HG02678 (cell line): ENCODE measurements around the gene RARA.
"Not testable (repeated sequence)": the region's sequence is repeated elsewhere in the genome, so short reads cannot be mapped to it uniquely, and the experiment has no call there.

Source experiments
- ATAC-seq: cut with Tn5 transposase; IDR thresholded peaks from one replicate; pipeline ENCODE4 v1.9.1; 2021; ENCODE audit warnings: mild to moderate bottlenecking, moderate library complexity; ENCODE audit not compliant: unreplicated experiment

RARA gene

DNA sequence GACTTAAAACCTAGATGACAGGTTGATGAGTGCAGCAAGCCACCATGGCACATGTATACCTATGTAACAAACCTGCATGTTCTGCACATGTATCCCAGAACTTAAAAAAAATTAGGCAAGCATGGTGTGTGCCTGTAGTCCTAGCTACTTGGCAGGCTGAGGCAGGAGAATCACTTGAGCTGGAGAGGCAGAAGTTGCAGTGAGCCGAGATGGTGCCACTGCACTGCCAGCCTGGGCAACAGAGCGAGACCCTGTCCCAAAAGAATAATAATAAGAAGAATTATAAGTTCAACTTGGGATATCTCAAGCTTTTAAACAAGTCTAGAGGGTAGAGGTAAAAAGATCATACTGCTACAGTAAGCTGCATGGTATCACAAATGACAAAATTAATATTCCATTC lies 11.5 kb upstream of the RARA start:
- ATAC-seq = no peak

DNA sequence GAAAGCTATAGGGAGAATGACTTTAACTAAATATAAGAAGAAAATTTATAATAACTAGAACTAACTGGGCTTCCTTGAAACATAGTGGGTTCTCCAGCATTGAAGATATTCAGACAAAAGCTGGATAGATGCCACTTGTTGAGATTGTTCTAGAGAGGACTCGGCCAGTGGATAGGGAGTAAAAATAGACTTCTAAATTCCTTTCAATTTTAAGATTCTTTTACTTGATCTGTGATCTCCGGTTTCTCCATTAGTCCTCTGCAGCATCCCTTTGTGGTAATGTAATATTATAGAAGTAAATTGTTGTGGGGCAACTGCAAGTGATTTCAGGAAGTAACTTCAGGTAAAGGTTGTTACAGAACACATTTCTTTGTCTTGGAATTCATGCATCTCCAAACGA lies 10.3 kb upstream of the RARA start:
- ATAC-seq = no peak

DNA sequence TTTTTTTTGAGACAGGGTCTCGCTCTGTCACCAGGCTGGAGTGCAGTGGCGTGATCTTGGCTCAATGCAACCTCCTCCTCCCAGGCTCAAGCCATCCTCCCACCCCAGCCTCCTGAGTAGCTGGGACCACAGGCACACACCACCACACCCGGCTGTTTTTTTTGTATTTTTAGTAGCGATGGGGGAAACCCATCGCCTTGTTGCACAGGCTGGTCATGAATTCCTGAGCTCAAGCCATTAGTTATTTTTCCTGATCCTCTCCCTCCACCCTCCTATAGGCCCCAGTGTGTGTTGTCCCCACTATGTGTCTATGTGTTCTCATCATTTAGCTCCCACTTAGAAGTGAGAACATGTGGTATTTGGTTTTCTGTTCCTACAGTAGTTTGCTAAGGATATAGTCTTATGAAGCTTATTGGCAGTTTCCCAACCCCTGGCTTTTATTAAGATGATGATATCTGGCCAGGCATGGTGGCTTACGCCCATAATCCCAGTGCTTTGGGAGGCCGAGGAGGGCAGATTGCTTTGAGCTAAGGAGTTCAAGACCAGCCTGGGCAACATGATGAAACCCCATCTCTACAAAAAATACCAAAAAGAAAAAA lies 9.7 kb upstream of the RARA start:
- ATAC-seq = not testable (repeated sequence)

DNA sequence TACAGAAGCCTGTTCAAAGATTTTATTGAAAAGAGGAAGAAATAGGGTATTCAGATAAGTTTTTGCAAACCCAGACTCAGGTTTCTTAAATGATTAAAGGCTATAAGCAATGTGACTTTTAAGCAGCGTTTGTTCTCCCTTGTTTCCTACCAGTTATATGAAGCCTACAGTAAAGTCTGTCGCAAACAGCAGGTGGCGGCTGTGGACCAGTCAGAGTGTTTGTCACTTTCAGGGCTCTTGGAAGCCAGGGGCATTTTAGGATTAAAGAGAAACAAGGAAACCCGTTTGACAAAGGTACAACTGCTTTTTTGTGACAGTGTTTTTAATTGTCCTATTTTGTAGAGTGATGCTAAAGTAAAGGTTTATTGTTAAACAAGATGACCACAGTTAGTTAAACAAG lies 7.7 kb upstream of the RARA start:
- ATAC-seq = no peak

DNA sequence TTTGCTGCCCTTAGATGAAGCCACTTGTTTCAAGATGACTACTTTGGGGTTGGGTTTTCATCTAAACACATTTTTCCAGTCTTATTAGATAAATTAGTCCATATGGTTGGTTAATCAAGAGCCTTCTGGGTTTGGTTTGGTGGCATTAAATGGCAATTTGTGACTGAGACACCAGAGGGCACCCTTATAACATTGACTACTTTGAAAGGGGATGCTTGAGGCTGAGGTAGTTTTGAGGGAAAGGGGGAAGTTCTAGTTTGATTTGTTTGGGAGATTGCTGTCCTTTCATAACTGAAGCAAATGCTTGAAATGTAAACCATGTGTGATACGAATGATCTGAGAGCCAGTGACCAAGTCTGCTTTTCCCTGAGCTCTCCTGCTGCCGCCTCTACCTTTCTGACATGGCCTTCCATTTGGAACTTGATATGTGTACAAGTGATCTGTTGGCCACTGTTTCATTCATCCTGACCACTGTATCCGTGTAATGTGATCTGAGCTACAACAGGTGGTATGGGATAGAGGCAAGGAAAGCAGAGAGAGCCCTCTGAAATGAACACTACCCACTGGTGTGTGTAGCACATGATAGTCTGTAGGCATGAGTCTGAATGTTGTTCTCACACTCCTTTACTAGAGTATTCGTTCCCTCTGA lies 5.8 kb upstream of the RARA start:
- no peak for ATAC-seq

DNA sequence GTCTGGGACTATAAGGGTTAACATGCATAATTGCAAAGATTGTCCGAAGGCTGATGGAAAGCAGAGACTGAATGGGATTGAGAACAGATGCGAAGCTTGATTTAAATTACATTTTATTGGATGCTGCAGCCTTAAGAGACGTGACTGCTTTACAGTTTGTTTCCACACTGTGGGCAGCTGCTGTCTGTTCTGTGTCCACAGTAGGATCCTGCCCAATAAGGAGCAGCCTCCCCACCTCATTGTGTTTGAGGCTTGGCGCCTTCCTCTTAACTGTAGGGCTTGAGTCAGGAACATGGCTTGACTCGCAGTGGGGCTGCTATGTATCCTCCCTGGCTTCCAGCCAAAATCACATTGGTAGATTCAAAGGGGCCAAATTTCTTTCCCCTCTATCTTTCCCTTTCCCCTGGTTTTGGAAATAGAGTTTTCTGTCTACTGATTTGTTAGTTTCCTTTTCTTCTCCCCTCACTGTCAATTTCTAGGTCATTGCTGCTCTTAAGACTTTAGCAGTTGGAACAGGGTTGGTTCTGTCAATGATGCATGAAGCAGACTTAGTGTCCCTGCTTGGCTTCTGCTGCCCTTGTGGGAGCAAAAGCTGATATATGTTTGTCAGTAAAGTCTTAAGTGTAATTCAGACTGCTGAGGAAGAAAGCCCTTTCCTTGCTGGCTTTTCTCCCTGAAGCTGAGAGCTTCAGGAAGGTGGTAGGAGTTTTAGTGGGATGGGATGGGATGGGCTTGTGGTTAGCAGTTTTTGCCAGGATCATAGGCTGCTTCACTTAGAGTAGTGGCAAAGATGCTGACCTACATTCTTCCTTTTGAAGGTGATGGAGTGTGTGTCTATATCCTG lies 5.0 kb upstream of the RARA start:
- ATAC-seq = no peak

DNA sequence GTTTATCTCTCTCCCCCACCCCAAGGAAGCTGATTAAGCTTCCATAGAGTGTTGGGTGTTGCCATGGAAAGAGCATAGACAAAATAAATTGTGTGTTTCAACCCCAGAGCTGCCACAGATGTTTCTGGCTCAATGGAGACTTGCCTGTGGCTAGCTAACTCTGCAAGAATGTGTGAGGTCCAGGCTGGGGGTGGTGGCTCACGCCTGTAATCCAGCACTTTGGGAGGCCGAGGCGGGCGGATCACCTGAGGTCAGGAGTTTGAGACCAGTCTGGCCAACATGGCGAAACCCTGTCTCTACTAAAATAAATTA lies 4.5 kb upstream of the RARA start:
- ATAC-seq = not testable (repeated sequence)

DNA sequence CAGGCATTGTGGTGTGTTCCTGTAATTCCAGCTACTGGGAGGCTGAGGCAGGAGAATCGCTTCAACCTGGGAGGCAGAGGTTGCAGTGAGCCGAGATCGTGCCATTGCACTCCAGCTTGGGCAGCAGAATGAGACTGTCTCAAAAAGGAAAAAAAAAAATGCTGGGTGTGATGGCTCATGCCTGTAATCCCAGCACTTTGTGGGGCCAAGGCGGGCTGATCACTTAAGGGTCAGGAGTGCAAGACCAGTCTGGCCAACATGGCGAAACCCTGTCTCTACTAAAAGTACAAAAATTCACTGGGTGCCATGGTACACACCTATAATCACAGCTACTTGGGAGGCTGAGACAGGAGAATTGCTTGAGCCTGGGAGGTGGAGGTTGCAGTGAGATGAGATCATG lies 4.1 kb upstream of the RARA start:
- not testable (repeated sequence) for ATAC-seq

DNA sequence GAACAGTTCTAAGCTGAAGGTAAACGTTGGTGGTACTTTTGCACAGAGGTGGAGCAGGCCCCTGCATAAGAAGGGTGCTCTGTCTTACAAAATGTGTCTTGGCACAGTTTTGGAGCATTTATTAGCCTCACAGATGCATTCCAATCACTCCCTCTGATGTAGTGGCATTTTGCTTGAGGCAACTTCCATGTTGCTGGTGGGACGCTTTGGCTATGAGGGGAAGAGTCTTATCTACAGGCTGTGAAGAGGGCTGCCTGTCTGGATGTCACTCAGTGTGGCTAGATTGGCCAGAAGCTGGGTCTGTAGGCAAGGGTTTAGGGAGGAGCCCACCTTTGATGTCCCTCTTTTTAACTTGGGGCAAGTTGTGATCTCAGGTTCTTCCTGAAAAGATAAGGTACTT lies 2.6 kb upstream of the RARA start:
- no peak for ATAC-seq

DNA sequence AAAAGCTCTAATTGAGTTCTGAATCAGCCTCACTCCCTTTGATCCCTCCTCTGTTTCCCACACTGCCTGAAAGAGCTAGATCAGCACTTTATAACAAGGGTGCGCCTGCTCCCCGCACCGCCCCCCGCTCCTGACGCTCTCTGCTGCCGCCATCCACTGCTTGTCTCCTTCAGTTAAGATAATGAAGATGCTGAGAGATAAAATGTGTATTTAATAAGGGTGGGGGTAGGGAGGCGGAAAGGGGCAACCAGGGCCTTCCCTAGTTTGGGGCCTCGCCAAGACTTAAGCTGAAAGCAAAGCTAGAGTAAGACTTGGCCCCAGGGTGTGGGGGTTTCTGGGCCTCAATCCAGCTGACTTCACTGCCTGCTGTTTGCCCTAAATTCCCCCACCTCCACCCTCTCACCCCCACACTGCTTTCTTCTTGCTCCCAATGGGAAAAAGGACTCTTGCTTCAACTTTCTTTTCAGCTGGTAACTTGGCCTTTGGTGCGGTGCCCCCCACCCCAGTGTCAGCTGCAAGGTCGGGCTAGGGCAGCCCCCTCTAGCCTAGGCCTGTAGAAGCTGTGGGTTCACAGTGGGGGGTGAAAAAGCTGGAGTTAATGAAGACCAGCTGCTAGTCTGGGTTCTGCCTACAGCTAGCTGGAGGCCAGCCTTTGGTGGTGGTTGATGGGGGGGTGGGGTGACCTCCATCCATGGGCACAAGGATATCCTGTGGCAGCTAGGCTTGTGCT lies 1.8 kb upstream of the RARA start:
- no peak for ATAC-seq

DNA sequence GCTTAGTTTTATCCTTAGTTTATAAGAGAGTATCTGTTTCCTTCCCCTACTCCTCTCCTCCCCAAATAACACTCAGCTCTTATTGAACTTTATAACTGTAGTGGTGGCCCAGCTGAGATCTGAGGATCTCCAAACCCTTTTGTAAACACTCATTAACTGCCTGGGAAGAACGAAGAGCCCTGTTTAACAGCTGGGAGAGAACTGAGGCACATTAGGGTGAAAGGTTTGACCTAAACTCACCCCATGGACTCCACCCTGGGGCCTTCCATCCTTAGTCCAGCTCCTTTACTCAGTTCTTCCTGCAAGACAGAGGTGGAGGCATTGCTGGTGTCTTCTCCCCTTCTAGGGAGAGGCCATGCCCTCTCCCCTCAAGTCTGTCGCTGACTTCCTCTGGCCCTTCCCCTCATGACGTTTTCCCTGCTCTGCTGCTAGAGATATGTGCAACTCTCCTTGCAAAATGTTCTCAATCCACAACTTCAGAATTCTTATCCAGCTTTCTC lies 1.2 kb upstream of the RARA start:
- ATAC-seq = no peak

DNA sequence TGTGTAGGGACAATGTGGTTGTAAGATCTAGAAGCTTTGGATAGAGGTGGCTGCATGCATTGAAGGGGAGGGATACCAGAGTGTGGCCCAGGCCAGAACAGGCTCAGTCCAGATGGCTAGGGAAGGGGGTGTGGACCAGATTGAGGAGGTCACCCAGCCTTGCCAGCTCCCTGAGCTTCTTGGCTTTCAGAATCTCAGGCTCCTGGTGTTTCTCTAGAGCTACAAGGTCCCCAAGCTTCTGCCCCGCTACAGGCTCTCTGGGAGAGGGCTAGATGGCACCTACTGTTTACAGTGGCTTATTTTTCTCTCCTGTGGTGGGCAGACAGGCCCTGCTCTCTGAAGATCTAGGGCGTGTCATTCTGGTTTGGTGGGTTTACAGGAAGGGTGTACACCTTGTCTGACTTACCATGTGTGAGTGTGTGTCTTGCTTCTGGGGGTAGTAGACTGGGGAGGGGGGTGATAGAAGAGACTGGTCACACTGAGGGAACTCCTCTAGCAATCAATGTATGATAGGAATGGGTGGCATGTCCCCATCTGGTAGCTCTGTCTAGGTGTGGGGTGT lies 1.1 kb downstream of the RARA start:
- no peak for ATAC-seq

DNA sequence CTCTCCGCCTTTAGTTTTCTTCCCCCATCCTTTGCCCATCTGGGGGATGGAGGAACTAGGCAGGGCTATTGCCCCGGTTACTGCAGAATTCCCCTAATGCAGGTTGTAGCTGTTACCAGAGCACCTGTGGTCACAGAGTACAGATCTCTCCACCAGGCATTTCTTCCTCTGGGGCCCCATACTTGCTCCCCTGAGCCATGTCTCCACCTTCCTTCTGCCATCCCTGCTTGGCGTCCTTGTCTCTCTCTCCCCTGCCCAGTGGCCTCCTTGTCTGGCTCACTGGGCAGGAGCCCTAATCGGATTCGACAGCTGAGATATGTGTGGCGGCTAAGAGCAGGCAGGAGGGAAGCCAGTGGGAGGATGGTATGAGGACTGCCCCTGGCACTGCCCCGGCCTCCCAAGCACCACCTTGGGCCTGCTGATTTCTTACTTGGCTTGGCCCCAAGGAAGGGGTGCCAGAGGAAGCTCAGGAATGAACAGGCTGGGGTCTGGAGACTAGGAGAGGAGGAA lies 2.0 kb downstream of the RARA start:
- ATAC-seq = no peak

DNA sequence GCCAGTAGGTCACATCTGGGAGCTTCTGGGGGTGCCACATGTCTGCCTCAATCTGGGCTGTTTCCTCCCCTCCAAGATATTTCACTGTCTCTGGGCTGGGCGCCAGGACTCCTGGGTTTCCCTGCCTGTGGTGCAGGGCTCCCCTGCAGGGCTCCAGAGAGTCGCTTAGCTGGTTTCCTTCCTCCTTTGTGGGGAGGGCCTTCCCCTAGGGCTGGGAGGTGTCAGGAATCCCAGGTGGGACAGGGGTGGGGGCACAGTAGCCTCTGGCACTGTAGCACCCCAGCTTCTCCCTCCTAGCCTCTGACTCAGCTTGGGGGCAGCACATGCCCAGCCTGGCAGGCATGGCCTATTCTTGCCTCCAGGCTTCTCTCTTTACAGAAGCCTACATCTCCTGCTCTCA lies 2.6 kb downstream of the RARA start:
- no peak for ATAC-seq

DNA sequence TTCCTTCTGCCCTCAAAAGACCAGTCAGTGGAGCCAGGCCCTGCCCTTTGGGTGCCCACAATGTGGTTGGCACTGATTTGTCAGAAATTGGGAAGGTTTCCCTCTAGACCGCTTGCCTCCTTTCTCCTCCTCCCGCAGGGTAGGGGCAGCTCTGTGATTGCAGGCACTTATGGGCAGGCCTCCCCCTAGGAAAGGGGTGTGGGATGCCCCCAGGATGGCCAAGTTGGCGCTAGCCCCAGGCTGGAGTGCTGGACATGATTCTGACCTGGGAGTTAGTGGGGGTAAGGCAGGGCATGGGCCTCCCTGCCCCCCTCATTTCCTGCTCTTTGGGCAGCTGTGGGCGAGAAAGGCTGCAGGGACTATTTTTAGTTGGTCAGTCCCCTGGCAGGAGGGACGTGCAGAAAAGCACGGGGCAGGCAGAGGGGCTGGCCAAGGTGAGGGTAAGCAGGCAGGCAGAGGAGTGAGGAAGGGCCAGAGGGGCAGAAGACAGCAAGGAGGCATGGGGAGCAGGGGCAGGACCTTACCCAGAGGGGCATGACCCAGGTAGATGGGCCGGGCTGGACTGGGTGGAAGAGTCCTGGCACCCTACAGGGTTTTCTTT lies 3.3 kb downstream of the RARA start:
- no peak for ATAC-seq

DNA sequence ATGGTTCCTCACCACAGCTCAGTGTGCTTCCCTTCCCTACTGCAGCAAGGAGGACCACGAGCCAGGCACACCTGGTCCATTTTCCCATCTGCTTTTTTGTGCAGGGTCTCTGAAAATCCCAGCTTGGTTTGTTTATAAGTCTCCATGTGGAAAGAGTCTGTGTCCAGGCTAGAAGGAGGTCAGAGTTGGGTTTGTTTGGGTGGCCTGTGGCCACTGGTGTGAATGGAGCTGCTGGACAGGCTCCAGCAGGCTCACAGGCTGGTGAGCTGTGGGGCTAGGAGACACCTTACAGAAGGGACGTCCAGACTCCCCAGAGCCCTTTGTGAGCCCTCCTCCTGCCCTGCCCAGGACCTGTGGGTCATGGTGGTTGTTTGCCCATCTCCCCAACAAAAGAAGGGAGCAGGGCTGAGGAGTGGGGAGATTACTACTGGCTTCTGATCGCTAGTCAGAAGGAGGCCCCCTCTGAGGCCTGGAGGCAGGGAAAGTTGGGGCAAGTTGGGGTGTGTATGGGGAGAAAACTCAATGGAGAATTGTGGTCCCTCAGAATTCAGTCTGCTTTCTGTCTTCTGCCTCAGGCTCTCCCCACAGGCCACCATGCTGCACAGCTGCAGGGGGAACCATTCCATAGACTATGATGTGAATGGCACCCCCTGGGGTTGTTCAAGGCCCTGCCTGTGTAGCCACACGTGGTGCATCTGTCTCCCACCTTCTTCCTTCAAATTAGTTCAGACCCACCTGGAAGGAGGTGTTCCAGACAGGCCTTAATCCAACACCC lies 4.1 kb downstream of the RARA start:
- no peak for ATAC-seq

DNA sequence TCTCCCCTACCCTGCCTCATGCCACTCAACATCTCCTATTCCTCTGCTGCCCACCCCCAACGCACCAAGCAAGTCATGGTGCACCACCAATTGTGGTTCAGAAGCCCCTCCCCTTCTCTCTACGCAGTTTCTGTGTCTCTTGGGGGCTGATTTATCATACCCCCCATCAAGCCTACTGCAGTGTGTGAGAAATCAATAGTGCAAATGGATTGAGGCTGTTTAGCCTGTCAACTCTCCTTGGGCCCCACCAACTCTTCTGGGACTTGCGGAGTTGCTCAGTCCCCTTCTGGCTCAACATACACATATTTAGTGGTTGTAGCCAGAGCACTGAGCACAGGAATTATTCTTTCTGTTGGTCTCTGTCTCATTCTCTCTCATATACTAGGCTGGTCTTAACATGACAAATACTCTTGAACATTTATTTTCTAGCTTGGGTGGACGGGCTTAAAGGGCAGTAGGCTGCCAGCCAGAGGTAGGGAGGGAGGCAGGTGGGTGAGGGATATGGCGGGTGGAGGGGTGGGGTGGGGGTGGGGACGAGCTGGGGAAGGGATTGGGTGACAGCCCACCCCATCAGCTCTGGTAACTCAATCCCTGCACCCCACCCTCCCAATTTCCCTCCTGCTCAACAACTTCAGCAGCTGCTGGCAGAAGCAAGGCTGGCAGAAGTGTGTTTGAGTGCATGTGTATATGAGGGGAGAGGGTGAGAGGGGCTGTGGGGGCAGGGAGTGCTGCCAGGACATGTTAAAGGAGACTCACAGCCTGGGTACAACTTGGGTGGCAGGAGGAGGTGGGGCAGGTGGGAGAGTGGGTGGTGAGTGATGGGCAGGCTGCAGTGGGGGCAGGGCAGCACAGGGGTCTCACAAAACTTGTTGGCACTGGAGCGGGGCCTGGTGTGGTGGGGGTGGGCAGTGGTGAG lies 4.9 kb downstream of the RARA start:
- ATAC-seq = no peak

DNA sequence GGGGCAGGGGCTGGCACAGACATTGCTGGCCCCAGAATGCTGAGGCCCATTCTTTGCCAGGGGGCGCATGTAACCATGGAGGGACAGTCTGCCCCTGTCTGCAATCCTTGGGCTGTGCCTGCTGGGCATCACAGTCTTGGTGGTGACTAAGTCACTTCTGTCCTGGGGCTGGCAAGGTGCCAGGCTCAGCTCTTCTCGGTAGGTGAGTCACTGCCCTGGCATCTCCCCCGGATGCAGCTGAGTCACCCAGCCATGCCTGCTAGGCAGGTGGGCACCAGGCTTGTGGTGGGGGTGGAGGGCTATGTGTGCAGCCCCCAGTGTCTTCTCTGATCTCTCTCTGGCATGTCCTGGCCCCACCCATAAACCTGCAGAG lies 5.6 kb downstream of the RARA start:
- ATAC-seq = no peak

DNA sequence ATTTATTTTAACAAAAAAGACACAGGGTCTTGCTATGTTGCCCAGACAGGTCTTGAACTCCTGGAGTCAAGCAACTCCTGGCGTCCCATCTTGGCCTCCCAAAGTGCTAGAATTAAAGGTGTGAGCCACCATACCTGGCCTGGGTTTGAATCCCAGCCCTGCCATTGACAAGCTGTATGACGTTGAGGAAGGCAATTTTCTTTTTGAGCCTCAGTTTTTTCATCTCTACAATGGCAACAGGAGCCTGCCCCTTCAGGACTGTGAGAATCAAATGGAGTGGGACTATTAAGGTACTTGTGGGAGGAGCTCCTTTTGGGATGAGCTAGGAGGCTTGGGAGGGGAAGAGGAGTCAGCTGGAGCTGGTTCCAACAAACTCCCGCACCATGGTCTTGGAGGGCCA lies 6.2 kb downstream of the RARA start:
- ATAC-seq = no peak
